Glutamatergic neuron (in vitro differentiated cells): ENCODE results near the gene C1orf116. TPM values are rescaled to one million over a fixed set of nuclear protein-coding genes. Genes with fewer than 3 reads are reported as not detected.

ENCODE experiments used
- DNase-seq: peaks from one replicate; pipeline ENCODE4 v3.0.0; 2022
- H3K27ac Mint-ChIP-seq: one replicate; pipeline ENCODE4 v1.8.0; 2020; ENCODE audit warnings: mild to moderate bottlenecking, mixed read lengths, inconsistent platforms; ENCODE audit not compliant: unreplicated experiment
- H3K27me3 Mint-ChIP-seq: one replicate; pipeline ENCODE4 v1.8.0; 2020; ENCODE audit warnings: mild to moderate bottlenecking, moderate library complexity, mixed read lengths, inconsistent platforms; ENCODE audit not compliant: unreplicated experiment
- H3K36me3 Mint-ChIP-seq: one replicate; pipeline ENCODE4 v1.8.0; 2020; ENCODE audit warnings: mild to moderate bottlenecking, mixed read lengths, inconsistent platforms; ENCODE audit not compliant: unreplicated experiment
- H3K4me1 Mint-ChIP-seq: one replicate; pipeline ENCODE4 v1.8.0; 2020; ENCODE audit warnings: mild to moderate bottlenecking, low read depth, mixed read lengths, inconsistent platforms; ENCODE audit not compliant: unreplicated experiment
- H3K4me3 Mint-ChIP-seq: one replicate; pipeline ENCODE4 v1.8.0; 2020; ENCODE audit warnings: mild to moderate bottlenecking, mixed read lengths, inconsistent platforms; ENCODE audit not compliant: unreplicated experiment
- H3K9me3 Mint-ChIP-seq: one replicate; pipeline ENCODE4 v1.8.0; 2020; ENCODE audit warnings: mild to moderate bottlenecking, moderate library complexity, mixed read lengths, inconsistent platforms; ENCODE audit not compliant: unreplicated experiment
- total RNA-seq: library from RNA; stranded (reverse); fragmentation: NEBNext Ultra II Directional; extraction: Animal tissue kit (Norgen Biotek cat#: 25700); gene quantifications from one replicate; pipeline ENCODE4 v1.2.1, GENCODE V29; 2021; ENCODE audit not compliant: unreplicated experiment
- TF ChIP-seq, protein P1 (sequence below): fragments of 200-600 bp; sonication (generic); IDR thresholded peaks from one replicate; pipeline ENCODE4 v1.5.0; 2021; ENCODE audit not compliant: partially characterized antibody, unreplicated experiment

The C1orf116 gene
- total RNA-seq, 1 donor from 2014 or later: not detected

DNA sequence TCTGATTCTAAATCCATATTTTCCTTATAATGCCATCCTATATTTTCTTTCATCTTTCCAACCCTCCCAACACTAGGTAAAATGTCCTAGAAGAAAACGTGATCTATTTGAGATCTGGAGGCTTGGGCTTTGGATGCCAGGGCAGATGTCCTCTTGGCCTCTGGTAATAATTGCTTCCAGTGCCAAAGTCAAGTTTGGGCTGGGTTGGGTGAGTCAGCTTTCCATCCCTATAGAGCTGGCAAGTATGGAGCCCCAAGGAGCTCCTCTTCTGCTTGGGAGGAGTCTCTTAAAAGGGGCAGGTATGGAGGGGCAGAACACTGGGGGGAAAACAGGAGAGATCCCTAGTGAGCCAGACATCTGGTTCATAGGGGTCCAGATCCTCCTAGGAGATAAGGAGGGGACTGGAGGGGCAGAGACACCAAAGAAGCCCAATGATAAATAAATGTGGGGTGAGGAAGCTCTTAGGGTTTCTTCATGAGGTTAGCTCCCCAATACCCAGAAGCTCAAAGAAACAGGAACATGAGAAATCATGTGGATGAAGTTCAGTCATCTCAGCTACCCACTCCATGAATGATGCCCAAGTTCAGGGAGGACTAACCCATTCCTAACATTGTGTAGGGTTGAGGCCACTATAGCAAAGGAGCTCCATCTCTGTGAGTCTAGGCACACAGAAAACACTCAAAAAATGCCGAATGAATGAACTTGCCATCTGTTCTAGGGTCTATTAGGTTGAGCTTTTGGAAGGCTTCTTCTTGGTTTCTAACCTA is 3.5 kb downstream of the C1orf116 start:
- H3K27ac Mint-ChIP-seq: no peak overlapping the region
- TF ChIP-seq, protein P1, sequence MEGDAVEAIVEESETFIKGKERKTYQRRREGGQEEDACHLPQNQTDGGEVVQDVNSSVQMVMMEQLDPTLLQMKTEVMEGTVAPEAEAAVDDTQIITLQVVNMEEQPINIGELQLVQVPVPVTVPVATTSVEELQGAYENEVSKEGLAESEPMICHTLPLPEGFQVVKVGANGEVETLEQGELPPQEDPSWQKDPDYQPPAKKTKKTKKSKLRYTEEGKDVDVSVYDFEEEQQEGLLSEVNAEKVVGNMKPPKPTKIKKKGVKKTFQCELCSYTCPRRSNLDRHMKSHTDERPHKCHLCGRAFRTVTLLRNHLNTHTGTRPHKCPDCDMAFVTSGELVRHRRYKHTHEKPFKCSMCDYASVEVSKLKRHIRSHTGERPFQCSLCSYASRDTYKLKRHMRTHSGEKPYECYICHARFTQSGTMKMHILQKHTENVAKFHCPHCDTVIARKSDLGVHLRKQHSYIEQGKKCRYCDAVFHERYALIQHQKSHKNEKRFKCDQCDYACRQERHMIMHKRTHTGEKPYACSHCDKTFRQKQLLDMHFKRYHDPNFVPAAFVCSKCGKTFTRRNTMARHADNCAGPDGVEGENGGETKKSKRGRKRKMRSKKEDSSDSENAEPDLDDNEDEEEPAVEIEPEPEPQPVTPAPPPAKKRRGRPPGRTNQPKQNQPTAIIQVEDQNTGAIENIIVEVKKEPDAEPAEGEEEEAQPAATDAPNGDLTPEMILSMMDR: no peak

DNA sequence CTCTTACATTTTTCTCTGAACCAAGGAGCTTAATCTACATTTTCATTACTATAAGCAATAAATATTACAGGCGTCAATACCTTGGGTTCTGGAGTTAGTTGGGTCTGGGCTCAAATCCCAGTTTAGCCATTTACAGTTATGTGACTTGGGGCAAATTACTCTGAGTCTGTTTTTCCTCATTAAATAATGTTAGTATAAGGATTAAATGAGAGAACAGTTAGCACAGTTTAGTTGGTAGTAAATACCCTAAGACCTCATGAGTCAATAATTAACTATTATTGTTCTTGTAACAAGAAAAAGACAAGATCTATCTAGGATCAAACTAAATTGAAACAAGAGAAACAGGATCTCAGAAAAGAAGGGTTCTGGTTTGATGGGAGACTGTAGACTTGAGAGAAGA is 4.6 kb downstream of the C1orf116 start:
- H3K9me3 Mint-ChIP-seq: no peaks in the 10 kb centered on the region
- H3K4me3 Mint-ChIP-seq: no peak overlapping the region
- H3K36me3 Mint-ChIP-seq: no peaks in the 10 kb centered on the region
- DNase-seq: no peak
- TF ChIP-seq, protein P1: no peak
- no peaks in the 10 kb centered on the region for H3K4me1 Mint-ChIP-seq
- H3K27ac Mint-ChIP-seq: no peak overlapping the region
- H3K27me3 Mint-ChIP-seq: peaks cover 3% of the 10 kb centered on the region

More for the DNA sequence above, 3.5 kb downstream of the C1orf116 start:
- Mint-ChIP-seq H3K9me3 (no peaks in the 10 kb centered on the region), H3K27me3 (peaks cover 3% of the 10 kb centered on the region), H3K4me3 (no peak overlapping the region), H3K4me1 (no peaks in the 10 kb centered on the region), H3K36me3 (no peaks in the 10 kb centered on the region)
- DNase-seq: no peak

DNA sequence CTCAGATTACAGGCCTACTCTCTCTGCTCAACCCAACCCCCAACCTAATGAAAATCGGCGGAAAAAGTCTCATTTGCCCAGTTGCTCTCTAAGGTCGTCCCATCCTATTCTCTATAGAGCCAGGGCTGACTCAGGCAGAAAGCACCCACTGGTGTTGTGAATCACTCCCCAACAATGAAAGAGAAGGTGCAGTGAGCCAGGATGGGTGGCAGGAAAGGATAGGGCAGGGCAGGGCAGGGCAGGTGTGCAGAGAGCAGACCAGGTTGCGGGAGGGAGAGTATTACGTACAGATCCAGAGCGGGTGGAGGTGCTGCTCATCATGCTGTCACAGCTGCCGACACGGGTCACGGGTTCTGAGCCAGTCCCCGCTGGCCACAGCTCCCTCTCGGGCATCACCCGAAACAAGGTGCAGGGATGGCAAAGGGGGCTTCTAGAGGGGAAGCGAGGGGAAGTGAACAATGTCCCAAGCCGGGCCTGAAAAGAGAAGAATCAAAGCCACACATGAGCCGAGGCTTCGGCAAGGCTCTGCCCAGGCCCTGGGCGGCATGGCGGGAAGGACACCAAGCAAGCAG is 5.3 kb downstream of the C1orf116 start:
- no peak for DNase-seq
- Mint-ChIP-seq H3K27me3 (peaks cover 3% of the 10 kb centered on the region), H3K36me3 (no peaks in the 10 kb centered on the region), H3K4me3 (no peak overlapping the region), H3K4me1 (no peaks in the 10 kb centered on the region), H3K27ac (no peak overlapping the region), H3K9me3 (no peaks in the 10 kb centered on the region)
- TF ChIP-seq, protein P1: no peak

DNA sequence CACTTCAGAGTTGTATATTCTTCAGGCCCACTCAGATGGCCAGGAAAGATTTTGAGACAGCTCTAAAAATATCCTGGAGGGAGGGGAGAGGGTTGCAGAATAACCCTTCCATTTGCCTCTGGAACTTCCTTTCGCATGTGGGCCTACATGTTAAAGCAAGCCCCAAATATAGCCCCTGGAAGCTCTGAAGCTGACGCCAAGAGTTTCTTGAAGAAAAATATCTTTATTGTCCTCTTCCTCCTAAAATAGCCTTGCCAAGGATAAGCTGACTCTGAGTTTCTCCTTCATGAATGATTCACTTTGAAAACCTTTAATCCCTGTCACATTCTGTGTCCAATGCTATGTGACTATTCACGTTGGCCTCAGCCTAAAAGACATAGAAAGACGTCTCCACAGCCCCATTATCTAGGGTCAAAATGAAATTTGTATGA is 6.4 kb downstream of the C1orf116 start:
- Mint-ChIP-seq H3K4me3 (no peak overlapping the region), H3K4me1 (no peaks in the 10 kb centered on the region), H3K27me3 (peaks cover 3% of the 10 kb centered on the region), H3K27ac (no peak overlapping the region), H3K36me3 (no peaks in the 10 kb centered on the region), H3K9me3 (no peaks in the 10 kb centered on the region)
- DNase-seq: no peak
- TF ChIP-seq, protein P1: no peak
